Measurements from ENCODE around the gene VSTM4. TPM values are rescaled to one million over a fixed set of nuclear protein-coding genes. Genes with fewer than 3 reads are reported as not detected.

Gene VSTM4
- total and polyA plus RNA-seq, 2 donors (not counting 1 experiment from before 2014, with no cell fraction given), result 8.1 to 27.9 TPM

DNA sequence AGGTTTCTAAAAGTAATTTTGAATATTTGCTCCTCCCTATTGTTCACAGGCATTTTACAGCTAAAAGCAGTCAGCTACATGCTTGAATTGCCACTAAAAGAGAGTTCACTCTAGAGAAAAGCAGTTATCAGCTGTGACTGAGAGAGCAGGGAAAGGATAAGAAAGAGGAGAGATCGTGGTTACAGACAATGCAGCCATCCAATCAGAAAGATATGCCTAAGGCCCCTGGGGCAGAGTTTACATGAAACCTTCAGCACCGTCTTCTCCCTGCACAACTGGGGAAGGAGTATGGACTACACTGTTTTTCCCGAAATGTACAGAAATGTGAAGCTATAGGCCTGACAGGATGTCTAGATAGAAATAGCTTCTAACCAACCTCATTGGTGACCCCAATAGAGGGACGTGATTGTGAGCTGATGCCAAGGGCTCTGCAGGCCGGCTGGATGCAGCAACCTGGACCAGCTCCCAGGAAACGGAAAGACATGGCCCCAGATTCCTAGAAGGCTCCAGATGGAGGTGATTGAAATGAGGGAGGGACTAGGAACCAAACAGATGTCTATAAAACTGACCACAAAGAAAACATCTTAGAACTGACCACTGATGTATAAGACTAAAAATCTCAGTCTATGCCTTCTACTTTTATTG, 3.2 kb upstream of the VSTM4 start:
- H4K20me1 ChIP-seq (ENCODE audit: control insufficient read depth, extremely low read depth, insufficient read depth, low read length), result no peaks in the 10 kb centered on the region
- H3K36me3 ChIP-seq (ENCODE audit: control insufficient read depth, insufficient read depth, low read length), result no peaks in the 10 kb centered on the region
- no peak overlapping the region for H2AFZ ChIP-seq (ENCODE audit: low read length)
- H3K9ac ChIP-seq (ENCODE audit: insufficient read depth, low read length), result no peak overlapping the region
- TF ChIP-seq EZH2 (IDR thresholded peaks at IDR 0.05; ENCODE audit: low read length, missing control alignments), result no peak
- TF ChIP-seq, protein P1, sequence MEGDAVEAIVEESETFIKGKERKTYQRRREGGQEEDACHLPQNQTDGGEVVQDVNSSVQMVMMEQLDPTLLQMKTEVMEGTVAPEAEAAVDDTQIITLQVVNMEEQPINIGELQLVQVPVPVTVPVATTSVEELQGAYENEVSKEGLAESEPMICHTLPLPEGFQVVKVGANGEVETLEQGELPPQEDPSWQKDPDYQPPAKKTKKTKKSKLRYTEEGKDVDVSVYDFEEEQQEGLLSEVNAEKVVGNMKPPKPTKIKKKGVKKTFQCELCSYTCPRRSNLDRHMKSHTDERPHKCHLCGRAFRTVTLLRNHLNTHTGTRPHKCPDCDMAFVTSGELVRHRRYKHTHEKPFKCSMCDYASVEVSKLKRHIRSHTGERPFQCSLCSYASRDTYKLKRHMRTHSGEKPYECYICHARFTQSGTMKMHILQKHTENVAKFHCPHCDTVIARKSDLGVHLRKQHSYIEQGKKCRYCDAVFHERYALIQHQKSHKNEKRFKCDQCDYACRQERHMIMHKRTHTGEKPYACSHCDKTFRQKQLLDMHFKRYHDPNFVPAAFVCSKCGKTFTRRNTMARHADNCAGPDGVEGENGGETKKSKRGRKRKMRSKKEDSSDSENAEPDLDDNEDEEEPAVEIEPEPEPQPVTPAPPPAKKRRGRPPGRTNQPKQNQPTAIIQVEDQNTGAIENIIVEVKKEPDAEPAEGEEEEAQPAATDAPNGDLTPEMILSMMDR (conservative IDR thresholded peaks at IDR 0.05 in 1 of 2, IDR thresholded peaks at IDR 0.05 in 1 of 2; ENCODE audit: low read depth in 1 of 2, low read length in 2 of 2), result no peak
- no peak overlapping the region for H3K4me3 ChIP-seq (replicated peaks in 1 of 4; ENCODE audit: control extremely low read depth in 1 of 4, insufficient read depth in 1 of 4, low read depth in 3 of 4, low read length in 4 of 4)
- no peak overlapping the region for H3K27ac ChIP-seq (ENCODE audit: insufficient read depth, low read length)
- H3K79me2 ChIP-seq (ENCODE audit: control insufficient read depth, insufficient read depth, low read length), result no peaks in the 10 kb centered on the region
- peaks cover 6% of the 10 kb centered on the region for H3K27me3 ChIP-seq (ENCODE audit: control insufficient read depth, insufficient read depth, low read length)
- no peak overlapping the region for H3K4me2 ChIP-seq (ENCODE audit: extremely low read depth, insufficient read depth, low read length)
- no peaks in the 10 kb centered on the region for H3K9me3 ChIP-seq (ENCODE audit: control insufficient read depth, insufficient read depth, low read depth, low read length)
- no peak for DNase-seq (ENCODE audit: low read depth in 2 of 2)
- H3K4me1 ChIP-seq (ENCODE audit: control insufficient read depth, extremely low read depth, insufficient read depth, low read length), result no peaks in the 10 kb centered on the region

DNA sequence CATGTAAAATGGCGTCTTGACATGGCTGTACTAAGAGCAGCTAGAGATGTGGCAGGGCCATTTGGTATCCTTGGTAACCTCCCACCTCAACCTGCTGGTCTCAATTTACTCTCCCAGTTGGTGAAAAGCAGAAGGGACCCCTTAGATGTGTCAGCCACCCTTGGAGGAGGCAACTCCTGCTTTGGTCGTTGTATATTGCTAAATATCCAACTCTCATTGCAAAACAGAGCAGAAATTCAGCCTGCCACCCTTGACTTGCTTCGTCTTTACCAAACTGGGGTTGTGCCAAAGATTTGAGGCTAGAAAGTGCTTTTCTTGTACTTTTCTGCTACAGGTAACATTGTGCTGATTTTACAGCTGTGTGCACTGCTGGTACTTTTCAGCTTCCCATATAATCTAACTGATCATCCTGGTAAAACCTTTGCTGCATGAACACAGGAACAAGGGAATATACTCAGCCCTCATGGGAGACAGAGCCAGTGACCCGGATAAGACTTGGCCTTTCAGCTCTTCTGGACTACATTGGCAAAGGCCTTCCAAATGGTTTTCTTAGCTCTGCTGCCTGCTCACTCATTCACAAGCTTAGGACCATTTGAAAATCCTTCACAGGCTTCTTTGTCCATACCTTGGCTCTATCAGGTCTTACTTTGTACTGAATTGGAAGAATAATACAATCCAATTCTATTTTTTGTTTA, 2.2 kb upstream of the VSTM4 start:
- no peaks in the 10 kb centered on the region for H3K79me2 ChIP-seq (ENCODE audit: control insufficient read depth, insufficient read depth, low read length)
- peaks cover 6% of the 10 kb centered on the region for H3K27me3 ChIP-seq (ENCODE audit: control insufficient read depth, insufficient read depth, low read length)
- H3K9ac ChIP-seq (ENCODE audit: insufficient read depth, low read length), result no peak overlapping the region
- H3K9me3 ChIP-seq (ENCODE audit: control insufficient read depth, insufficient read depth, low read depth, low read length), result no peaks in the 10 kb centered on the region
- H3K4me2 ChIP-seq (ENCODE audit: extremely low read depth, insufficient read depth, low read length), result no peak overlapping the region
- no peaks in the 10 kb centered on the region for H4K20me1 ChIP-seq (ENCODE audit: control insufficient read depth, extremely low read depth, insufficient read depth, low read length)
- TF ChIP-seq, protein P1 (conservative IDR thresholded peaks at IDR 0.05 in 1 of 2, IDR thresholded peaks at IDR 0.05 in 1 of 2; ENCODE audit: low read depth in 1 of 2, low read length in 2 of 2), result no peak
- TF ChIP-seq EZH2 (IDR thresholded peaks at IDR 0.05; ENCODE audit: low read length, missing control alignments), result no peak
- no peak for DNase-seq (ENCODE audit: low read depth in 2 of 2)
- H3K36me3 ChIP-seq (ENCODE audit: control insufficient read depth, insufficient read depth, low read length), result no peaks in the 10 kb centered on the region
- H3K4me3 ChIP-seq (replicated peaks in 1 of 4; ENCODE audit: control extremely low read depth in 1 of 4, insufficient read depth in 1 of 4, low read depth in 3 of 4, low read length in 4 of 4), result no peak overlapping the region
- no peaks in the 10 kb centered on the region for H3K4me1 ChIP-seq (ENCODE audit: control insufficient read depth, extremely low read depth, insufficient read depth, low read length)
- no peak overlapping the region for H2AFZ ChIP-seq (ENCODE audit: low read length)
- H3K27ac ChIP-seq (ENCODE audit: insufficient read depth, low read length), result no peak overlapping the region

DNA sequence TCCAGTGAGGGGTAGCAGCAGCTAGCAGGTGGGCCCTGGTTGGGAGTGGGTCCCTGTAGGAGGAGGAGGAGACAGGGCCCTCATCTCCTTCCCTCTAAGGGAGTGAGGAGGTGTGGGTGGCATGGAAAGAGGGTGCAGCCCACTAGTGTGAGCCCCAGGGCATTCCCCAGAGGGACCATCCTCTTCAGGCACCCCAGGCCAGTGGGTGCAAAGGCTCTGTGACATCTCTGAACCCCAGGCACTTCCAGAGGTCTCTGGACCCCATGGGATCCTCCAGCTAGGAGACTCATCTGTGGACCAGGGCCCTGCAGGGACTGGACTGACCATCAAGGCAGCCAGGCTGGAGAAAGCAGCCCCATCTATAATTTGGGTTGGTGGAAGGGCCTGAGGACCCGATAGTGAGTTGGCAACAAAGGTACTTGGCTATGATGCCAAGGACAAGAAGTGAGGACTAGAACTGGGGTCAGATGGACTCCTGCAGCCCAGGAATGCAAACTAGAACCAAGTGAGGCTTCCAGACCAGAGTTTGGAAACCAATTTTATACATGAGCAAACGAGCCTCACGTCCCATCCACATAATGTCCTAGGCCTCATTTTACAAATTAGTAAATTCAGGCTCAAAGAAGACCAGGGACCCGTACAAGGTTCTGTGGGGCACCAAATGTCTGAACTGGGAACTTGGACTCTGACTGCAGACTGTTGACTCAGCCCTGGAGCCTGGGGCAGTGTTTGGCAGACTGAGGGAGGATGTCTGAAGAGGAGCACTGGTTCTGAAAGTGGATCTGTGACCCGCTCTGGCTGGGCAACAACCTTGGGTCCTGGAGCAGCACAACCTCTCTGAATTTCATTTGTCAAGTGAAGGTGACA, 1.4 kb upstream of the VSTM4 start:
- no peak for TF ChIP-seq EZH2 (IDR thresholded peaks at IDR 0.05; ENCODE audit: low read length, missing control alignments)
- TF ChIP-seq, protein P1 (conservative IDR thresholded peaks at IDR 0.05 in 1 of 2, IDR thresholded peaks at IDR 0.05 in 1 of 2; ENCODE audit: low read depth in 1 of 2, low read length in 2 of 2), result no peak
- Histone ChIP-seq H2AFZ (ENCODE audit: low read length) (no peak overlapping the region), H3K27me3 (ENCODE audit: control insufficient read depth, insufficient read depth, low read length) (peaks cover 8% of the 10 kb centered on the region), H3K4me2 (ENCODE audit: extremely low read depth, insufficient read depth, low read length) (no peak overlapping the region), H3K79me2 (ENCODE audit: control insufficient read depth, insufficient read depth, low read length) (no peaks in the 10 kb centered on the region), H3K27ac (ENCODE audit: insufficient read depth, low read length) (no peak overlapping the region), H4K20me1 (ENCODE audit: control insufficient read depth, extremely low read depth, insufficient read depth, low read length) (no peaks in the 10 kb centered on the region), H3K9me3 (ENCODE audit: control insufficient read depth, insufficient read depth, low read depth, low read length) (no peaks in the 10 kb centered on the region), H3K4me3 (replicated peaks in 1 of 4; ENCODE audit: control extremely low read depth in 1 of 4, insufficient read depth in 1 of 4, low read depth in 3 of 4, low read length in 4 of 4) (no peak overlapping the region), H3K4me1 (ENCODE audit: control insufficient read depth, extremely low read depth, insufficient read depth, low read length) (peaks cover 2% of the 10 kb centered on the region), H3K9ac (ENCODE audit: insufficient read depth, low read length) (no peak overlapping the region), H3K36me3 (ENCODE audit: control insufficient read depth, insufficient read depth, low read length) (no peaks in the 10 kb centered on the region)
- no peak for DNase-seq (ENCODE audit: low read depth in 2 of 2)
